CD14-positive monocyte (primary cell): ENCODE measurements around the gene ATP2C1. TPM values are rescaled to one million over a fixed set of nuclear protein-coding genes. Genes with fewer than 3 reads are reported as not detected.

Source experiments
- DNase-seq, 3 donors: peaks; one replicate each; pipeline ENCODE4 v3.0.0-alpha.2; 2011 to 2022
- H2AFZ ChIP-seq: 2 replicates; pipeline ENCODE4 v1.6.0; 2012; ENCODE audit warnings: mild to moderate bottlenecking, low read depth, low read length, inconsistent platforms; ENCODE audit not compliant: insufficient read depth, poor library complexity, severe bottlenecking
- H3K27ac ChIP-seq, 2 donors: 1 replicate in 1 of 2; 2 replicates in 1 of 2; pipeline ENCODE4 v1.5.1; 2012 to 2013; ENCODE audit warnings: low read length in 2 of 2, control low read depth in 1 of 2, inconsistent platforms in 1 of 2, low read depth in 1 of 2, mild to moderate bottlenecking in 1 of 2
- H3K27me3 ChIP-seq, 2 donors: one replicate each; pipeline versions ENCODE4 v1.6.0 to v1.6.1; 2011 to 2013; ENCODE audit warnings: low read length in 2 of 2; ENCODE audit not compliant: control insufficient read depth in 2 of 2, insufficient read depth in 2 of 2
- H3K36me3 ChIP-seq, 2 donors: replicated peaks in 1 of 2; 1 replicate in 1 of 2; 2 replicates in 1 of 2; pipeline versions ENCODE4 v1.5.1 to v1.6.1; 2012 to 2013; ENCODE audit warnings: low read length in 2 of 2, control low read depth in 1 of 2, inconsistent platforms in 1 of 2, mild to moderate bottlenecking in 1 of 2; ENCODE audit not compliant: insufficient read depth in 2 of 2, control insufficient read depth in 1 of 2
- H3K4me1 ChIP-seq, 2 donors: 1 replicate in 1 of 2; 2 replicates in 1 of 2; pipeline versions ENCODE4 v1.5.1 to v1.6.1; 2012 to 2013; ENCODE audit warnings: low read length in 2 of 2, control low read depth in 1 of 2, inconsistent platforms in 1 of 2, mild to moderate bottlenecking in 1 of 2, moderate library complexity in 1 of 2; ENCODE audit not compliant: insufficient read depth in 2 of 2, control insufficient read depth in 1 of 2
- H3K4me2 ChIP-seq: replicated peaks from 2 replicates; pipeline ENCODE3; 2012; ENCODE audit warnings: low read length, moderate library complexity, mild to moderate bottlenecking; ENCODE audit not compliant: poor library complexity, severe bottlenecking; ENCODE audit errors: extremely low read depth
- H3K4me3 ChIP-seq, 3 experiments: fragments of 200-600 bp in 1 of 3; sonication (generic) in 1 of 3; replicated peaks in 1 of 3; 1 replicate in 2 of 3; 2 replicates in 1 of 3; pipeline ENCODE4 v1.5.1; 2011 to 2013; ENCODE audit warnings: low read length in 3 of 3, mild to moderate bottlenecking in 3 of 3, control low read depth in 2 of 3, low read depth in 2 of 3, inconsistent platforms in 1 of 3, moderate library complexity in 1 of 3
- H3K79me2 ChIP-seq: 2 replicates; pipeline ENCODE4 v1.6.0; 2012; ENCODE audit warnings: mild to moderate bottlenecking, control low read depth, inconsistent platforms, low read length, moderate library complexity; ENCODE audit not compliant: insufficient read depth
- H3K9ac ChIP-seq: 2 replicates; pipeline ENCODE4 v1.6.0; 2017; ENCODE audit warnings: low read length, mild to moderate bottlenecking; ENCODE audit not compliant: insufficient read depth, poor library complexity, severe bottlenecking
- H3K9me3 ChIP-seq, 2 donors: replicated peaks in 1 of 2; 1 replicate in 1 of 2; 2 replicates in 1 of 2; pipeline versions ENCODE4 v1.5.1 to v1.6.1; 2012 to 2013; ENCODE audit warnings: low read length in 2 of 2, control low read depth in 1 of 2; ENCODE audit not compliant: control insufficient read depth in 1 of 2, insufficient read depth in 1 of 2
- H4K20me1 ChIP-seq: 2 replicates; pipeline ENCODE4 v1.6.0; 2012; ENCODE audit warnings: mild to moderate bottlenecking, low read length, control low read depth, moderate library complexity; ENCODE audit not compliant: insufficient read depth
- H3K27ac Mint-ChIP-seq, 7 donors: one replicate each; pipeline ENCODE4 v1.8.0; 2020; ENCODE audit warnings: mild to moderate bottlenecking in 7 of 7, mixed read lengths in 7 of 7, moderate library complexity in 6 of 7, inconsistent platforms in 2 of 7
- H3K27me3 Mint-ChIP-seq, 3 donors: one replicate each; pipeline ENCODE4 v1.8.0; 2021 to 2022; ENCODE audit warnings: low read depth in 3 of 3, mild to moderate bottlenecking in 3 of 3, mixed read lengths in 3 of 3, moderate library complexity in 3 of 3, inconsistent platforms in 1 of 3
- H3K36me3 Mint-ChIP-seq, 2 donors: one replicate each; pipeline ENCODE4 v1.8.0; 2020; ENCODE audit warnings: mixed read lengths in 2 of 2, inconsistent platforms in 1 of 2, mild to moderate bottlenecking in 1 of 2
- H3K4me1 Mint-ChIP-seq: one replicate; pipeline ENCODE4 v1.8.0; 2020; ENCODE audit warnings: mild to moderate bottlenecking, mixed read lengths
- H3K4me3 Mint-ChIP-seq, 2 donors: one replicate each; pipeline ENCODE4 v1.8.0; 2020; ENCODE audit warnings: mild to moderate bottlenecking in 2 of 2, mixed read lengths in 2 of 2, moderate library complexity in 1 of 2
- H3K9me3 Mint-ChIP-seq, 7 donors: one replicate each; pipeline ENCODE4 v1.8.0; 2020 to 2022; ENCODE audit warnings: mixed read lengths in 7 of 7, mild to moderate bottlenecking in 6 of 7, moderate library complexity in 6 of 7, inconsistent platforms in 2 of 7
- CTCF ChIP-seq: fragments of 200-600 bp; IDR thresholded peaks from one replicate; pipeline ENCODE4 v1.8.0; 2022; ENCODE audit warnings: antibody characterized with exemption, mild to moderate bottlenecking
- WGBS: methylation state at CpG from one replicate; pipeline ENCODE4 v1.1.5; 2013; ENCODE audit warnings: missing lambda C conversion rate; ENCODE audit not compliant: insufficient coverage; 5-methylcytosine and 5-hydroxymethylcytosine counted together
- intact Hi-C, 2 donors: fragments of 100-400 bp; cut with micrococcal nuclease; formaldehyde crosslinking; loops; one replicate each; pipeline versions ENCODE4 v1.15.0 to v1.15.1; 2023
- polyA plus RNA-seq, 3 donors: library from polyadenylated mRNA; depleted of rRNA in 1 of 3; unstranded in 2 of 3; stranded (reverse) in 1 of 3; fragments of 300-500 nt in 2 of 3; fragments of >200 nt in 1 of 3; fragmentation: Illumina TruSeq in 2 of 3; gene quantifications; 1 replicate in 2 of 3; 2 replicates in 1 of 3; pipeline ENCODE4 v1.2.3, GENCODE V29; 2012 to 2021

The ATP2C1 gene
- polyA plus RNA-seq, 3 donors, result 11.7 to 22.0 (median 12.2) TPM

GRCh38 chr3:131008326-131008725 is 114.4 kb downstream of the ATP2C1 start:
- WGBS, result 100% methylated on average over 1 of the region's 1 CpG
- no peaks in the 10 kb centered on the region for H3K9me3 Mint-ChIP-seq
- no peaks in the 10 kb centered on the region for H3K79me2 ChIP-seq
- no peaks in the 10 kb centered on the region for H4K20me1 ChIP-seq
- peaks cover 52 to 61% of the 10 kb centered on the region in 2 donors for H3K36me3 Mint-ChIP-seq
- no peak overlapping the region for H3K9ac ChIP-seq
- TF ChIP-seq CTCF, result no peak
- H3K27ac Mint-ChIP-seq, result no peak overlapping the region
- intact Hi-C loops, result no loop called here
- no peak overlapping the region for H3K4me3 Mint-ChIP-seq
- no peaks in the 10 kb centered on the region for H3K27me3 Mint-ChIP-seq
- H3K4me1 Mint-ChIP-seq, result peaks cover 6% of the 10 kb centered on the region
- H3K9me3 ChIP-seq, result no peaks in the 10 kb centered on the region
- no peak overlapping the region for H3K4me3 ChIP-seq
- no peak overlapping the region for H2AFZ ChIP-seq
- no peak for DNase-seq
- H3K4me1 ChIP-seq, result no peaks in the 10 kb centered on the region
- no peaks in the 10 kb centered on the region for H3K27me3 ChIP-seq
- H3K27ac ChIP-seq, result peak overlapping the region in 1 of 2 donors; percentile 0
- H3K4me2 ChIP-seq, result no peak overlapping the region
- peaks cover 18 to 68% of the 10 kb centered on the region in 2 donors for H3K36me3 ChIP-seq

- WGBS, result no CpG with 5 or more reads among the region's 1 CpG
- DNase-seq, result no peak
- Histone ChIP-seq H3K27ac (no peak overlapping the region), H3K4me3 (no peak overlapping the region), H3K9ac (no peak overlapping the region), H3K36me3 (peaks cover 32 to 69% of the 10 kb centered on the region in 2 donors), H2AFZ (no peak overlapping the region), H3K9me3 (no peaks in the 10 kb centered on the region), H3K4me1 (no peaks in the 10 kb centered on the region), H4K20me1 (no peaks in the 10 kb centered on the region), H3K27me3 (no peaks in the 10 kb centered on the region), H3K79me2 (no peaks in the 10 kb centered on the region), H3K4me2 (no peak overlapping the region)
- H3K36me3 Mint-ChIP-seq, result peaks cover 54 to 68% of the 10 kb centered on the region in 2 donors
- TF ChIP-seq CTCF, result no peak
- intact Hi-C loops, result loop anchor here in 1 of 2 donors (10.0 kb wide), 1 partner anchor 115 kb away; the partner anchor contains the start of gene ATP2C1
- no peak overlapping the region for H3K4me3 Mint-ChIP-seq
- no peaks in the 10 kb centered on the region for H3K9me3 Mint-ChIP-seq
- H3K27me3 Mint-ChIP-seq, result no peaks in the 10 kb centered on the region
- H3K27ac Mint-ChIP-seq, result no peak overlapping the region
- peaks cover 6% of the 10 kb centered on the region for H3K4me1 Mint-ChIP-seq
These were observed 115.8 kb downstream of the ATP2C1 start for GRCh38 chr3:131009698-131010097.
